GM12878 (cell line): ENCODE measurements around the gene SDK2. TPM values are rescaled to one million over a fixed set of nuclear protein-coding genes. Genes with fewer than 3 reads are reported as not detected.

Experiments used
- ATAC-seq: fragments of 200-7000 bp; cut with Tn5 transposase; 3 replicates; pipeline ENCODE4 v1.9.1; 2020; ENCODE audit warnings: mild to moderate bottlenecking, moderate library complexity
- BruUV-seq: library from RNA; stranded (reverse); fragments of 400-500 nt; replicated peaks from 2 replicates; lab custom pipeline; 2021; lab: Mats Ljungman, UMichigan
- CTCF ChIA-PET: fragments of 300-600 bp; sonication (Branson Sonifier 250); formaldehyde crosslinking; extraction: SDS; loops from one replicate; lab custom pipeline; 2021; ENCODE audit warnings: inconsistent platforms; lab: Yijun Ruan, JAX
- POLR2A ChIA-PET: fragments of 350-600 bp; formaldehyde crosslinking; extraction: SDS; loops from one replicate; lab custom pipeline; 2021; ENCODE audit warnings: inconsistent platforms; lab: Charles Lee
- RAD21 ChIA-PET: fragments of 300-600 bp; sonication (Branson Sonifier 250); formaldehyde crosslinking; loops from one replicate; lab custom pipeline; 2023; ENCODE audit warnings: antibody characterized with exemption; ENCODE audit not compliant: unreplicated experiment; lab: Charles Lee
- SMC1A ChIA-PET: fragments of 300-600 bp; sonication (Branson Sonifier 250); formaldehyde crosslinking; loops from one replicate; lab custom pipeline; 2023; ENCODE audit not compliant: unreplicated experiment, uncharacterized antibody; lab: Charles Lee
- DNase-seq: peaks from one replicate; pipeline ENCODE4 v3.0.0-alpha.2; 2011; ENCODE audit warnings: low read depth, low spot score
- FAIRE-seq: peaks from 3 replicates; lab custom pipeline; 2011; peaks lifted over from hg19 to GRCh38; lab: Jason Lieb, UNC
- H2AFZ ChIP-seq: 2 replicates; pipeline ENCODE4 v1.6.0; 2011; ENCODE audit warnings: low read depth, low read length, control low read depth; ENCODE audit not compliant: control insufficient read depth
- H3K27ac ChIP-seq: 2 replicates; pipeline ENCODE4 v1.5.1; 2011; ENCODE audit warnings: control low read depth; ENCODE audit not compliant: control insufficient read depth, insufficient read depth
- H3K27me3 ChIP-seq, 2 experiments: replicated peaks in 1 of 2; 2 replicates each; pipeline versions ENCODE4 v1.6.0 to v1.6.1; 2011; ENCODE audit warnings: low read length in 1 of 2; ENCODE audit not compliant: control insufficient read depth in 2 of 2, insufficient read depth in 2 of 2
- H3K36me3 ChIP-seq, 2 experiments: 2 replicates each; pipeline ENCODE4 v1.5.1; 2011; ENCODE audit warnings: low read length in 1 of 2; ENCODE audit not compliant: control insufficient read depth in 2 of 2, insufficient read depth in 2 of 2
- H3K4me1 ChIP-seq: 2 replicates; pipeline ENCODE4 v1.6.1; 2011; ENCODE audit warnings: mild to moderate bottlenecking, low read length, moderate library complexity, mixed read lengths; ENCODE audit not compliant: control insufficient read depth, insufficient read depth
- H3K4me2 ChIP-seq: 2 replicates; pipeline ENCODE4 v1.6.0; 2011; ENCODE audit warnings: control low read depth; ENCODE audit not compliant: control insufficient read depth, insufficient read depth
- H3K4me3 ChIP-seq: fragments of 200-600 bp; sonication (generic); 2 replicates; pipeline ENCODE4 v1.5.1; 2016
- H3K79me2 ChIP-seq: 2 replicates; pipeline ENCODE4 v1.6.0; 2011; ENCODE audit warnings: low read length; ENCODE audit not compliant: control insufficient read depth, insufficient read depth
- H3K9ac ChIP-seq: 2 replicates; pipeline ENCODE4 v1.8.0; 2011; ENCODE audit warnings: low read length, control low read depth, mixed read lengths; ENCODE audit not compliant: control insufficient read depth, insufficient read depth
- H3K9me3 ChIP-seq: replicated peaks from 3 replicates; pipeline ENCODE4 v1.5.1; 2011; ENCODE audit warnings: mild to moderate bottlenecking, low read length; ENCODE audit not compliant: control insufficient read depth, insufficient read depth
- H4K20me1 ChIP-seq: 2 replicates; pipeline ENCODE4 v1.6.0; 2011; ENCODE audit not compliant: control insufficient read depth, insufficient read depth
- GATAD2B ChIP-seq: fragments of 450-650 bp; conservative IDR thresholded peaks from 2 replicates; pipeline ENCODE4 v1.6.1; 2017; ENCODE audit warnings: low read depth, mild to moderate bottlenecking, moderate library complexity
- HDAC6 ChIP-seq: fragments of 200-600 bp; sonication (generic); IDR thresholded peaks from one replicate; pipeline ENCODE4 v1.8.0; 2017; ENCODE audit warnings: antibody characterized with exemption; ENCODE audit not compliant: unreplicated experiment
- IKZF2 ChIP-seq, 2 experiments: fragments of 450-650 bp; IDR thresholded peaks; 2 replicates each; pipeline ENCODE4 v1.6.1; 2017; ENCODE audit warnings: mild to moderate bottlenecking in 2 of 2, moderate library complexity in 2 of 2
- LARP7 ChIP-seq: fragments of 450-650 bp; IDR thresholded peaks from 2 replicates; pipeline ENCODE4 v1.6.1; 2017; ENCODE audit warnings: mild to moderate bottlenecking
- NFXL1 ChIP-seq: fragments of 450-650 bp; IDR thresholded peaks from 2 replicates; pipeline ENCODE4 v1.6.1; 2017; ENCODE audit warnings: antibody characterized with exemption, mild to moderate bottlenecking, borderline replicate concordance
- NFYA ChIP-seq: IDR thresholded peaks from 2 replicates; pipeline ENCODE4 v1.6.1; 2011; ENCODE audit warnings: low read depth, mild to moderate bottlenecking, low read length, improper control_type of control experiment, borderline replicate concordance
- SRF ChIP-seq, 2 experiments: IDR thresholded peaks; 2 replicates each; pipeline ENCODE4 v1.6.1; 2011; ENCODE audit warnings: low read depth in 2 of 2, low read length in 2 of 2, mild to moderate bottlenecking in 1 of 2, moderate library complexity in 1 of 2
- ZNF217 ChIP-seq: fragments of 450-650 bp; IDR thresholded peaks from 2 replicates; pipeline ENCODE4 v1.6.1; 2017; ENCODE audit warnings: antibody characterized with exemption, mild to moderate bottlenecking
- WGBS: methylation state at CpG from one replicate; pipeline ENCODE4 v1.1.6; 2016; ENCODE audit warnings: low lambda C conversion rate; ENCODE audit not compliant: insufficient replicate concordance, insufficient coverage; ENCODE audit errors: missing lambda C conversion rate; 5-methylcytosine and 5-hydroxymethylcytosine counted together
- in situ Hi-C: fragments of 300-500 bp; cut with MboI; formaldehyde crosslinking; loops from 9 replicates; pipeline ENCODE4 v1.14.3; 2018; ENCODE audit warnings: mixed read lengths
- intact Hi-C: fragments of 100-400 bp; cut with micrococcal nuclease; formaldehyde crosslinking; loops from one replicate; pipeline ENCODE4 v1.14.2; 2022; ENCODE audit not compliant: unreplicated experiment
- polyA plus RNA-seq, 11 experiments: library from polyadenylated mRNA; depleted of rRNA in 4 of 11; unstranded in 6 of 11; stranded (reverse) in 5 of 11; fragments of >200 nt; fragmentation: Nextera tagmentation in 4 of 11; fragmentation: Illumina TruSeq in 1 of 11; extraction: Ambion mirVana in 4 of 11; extraction: Trizol in 1 of 11; gene quantifications; 1 replicate in 1 of 11; 2 replicates in 10 of 11; pipeline versions ENCODE4 v1.2.1 to v1.2.3, GENCODE V29; 2011 to 2016; ENCODE audit warnings: inconsistent platforms in 2 of 11, missing spikeins in 2 of 11, low read depth in 1 of 11
- total RNA-seq, 4 experiments: library from RNA; depleted of rRNA in 3 of 4; stranded (reverse); fragments of >200 nt in 3 of 4; fragmentation: Illumina TruSeq in 1 of 4; extraction: Trizol in 1 of 4; gene quantifications; 2 replicates each; pipeline versions ENCODE4 v1.2.1 to v1.2.3, GENCODE V29; 2013 to 2021
- TF ChIP-seq, protein P1 (sequence below): IDR thresholded peaks from 2 replicates; pipeline ENCODE4 v1.6.1; 2012; ENCODE audit warnings: low read length, inconsistent platforms
- TF ChIP-seq, protein P2 (sequence below): fragments of 450-650 bp; IDR thresholded peaks from 2 replicates; pipeline ENCODE4 v1.6.1; 2016; ENCODE audit warnings: mild to moderate bottlenecking
- TF ChIP-seq, protein P3 (sequence below): IDR thresholded peaks from 2 replicates; pipeline ENCODE4 v1.6.1; 2011; ENCODE audit warnings: borderline replicate concordance, low read depth, mild to moderate bottlenecking, moderate library complexity, low read length; ENCODE audit not compliant: insufficient read depth, poor library complexity, severe bottlenecking
- TF ChIP-seq, protein P4 (sequence below): fragments of 450-650 bp; IDR thresholded peaks from 2 replicates; pipeline ENCODE4 v1.6.1; 2018; ENCODE audit warnings: borderline replicate concordance, mild to moderate bottlenecking; ENCODE audit not compliant: partially characterized antibody

SDK2 gene
- total and polyA plus RNA-seq, 10 of the 15 experiments (the other 5 are each of a cell fraction or from before 2014, with no cell fraction given): 0.03 to 0.08 (median 0.03) TPM; not detected in 7

DNA sequence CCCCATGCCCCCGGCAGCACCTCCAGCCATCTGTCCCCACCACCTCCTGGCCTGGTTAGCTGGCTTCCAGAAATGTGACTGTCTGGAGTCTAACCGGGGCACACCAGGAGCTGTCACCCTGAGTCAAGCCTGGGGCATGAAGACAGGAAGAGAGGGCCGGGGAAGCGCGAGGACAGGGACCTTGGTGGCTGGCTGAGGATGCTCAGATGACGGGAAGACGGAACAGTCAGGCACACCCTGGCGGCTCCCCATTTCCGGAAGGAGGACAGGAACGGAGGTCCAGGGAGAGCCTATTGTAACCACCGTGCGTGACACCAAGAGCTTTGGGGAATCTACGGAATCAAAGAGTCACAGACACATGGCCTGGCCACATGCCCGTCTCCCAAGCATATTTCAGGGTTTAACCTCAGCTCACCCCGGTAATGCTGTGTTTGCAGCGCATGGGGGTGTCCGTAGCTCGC is 51.7 kb downstream of the SDK2 start:
- Histone ChIP-seq H3K79me2 (no peaks in the 10 kb centered on the region), H2AFZ (no peak overlapping the region), H3K4me1 (peaks cover 23% of the 10 kb centered on the region), H3K9ac (no peak overlapping the region), H3K4me2 (no peak overlapping the region), H3K27ac (no peak overlapping the region), H3K4me3 (no peak overlapping the region), H4K20me1 (no peaks in the 10 kb centered on the region), H3K36me3 (no peaks in the 10 kb centered on the region), H3K27me3 (peaks cover 0 to 4% of the 10 kb centered on the region in 2 experiments; a peak in 1 of 4 replicates), H3K9me3 (no peaks in the 10 kb centered on the region)
- ATAC-seq (no peak), DNase-seq (no peak), FAIRE-seq (no peak)
- no TSS peak for BruUV-seq
- POLR2A ChIA-PET: no interaction called here
- RAD21 ChIA-PET: no interaction called here
- TF ChIP-seq IKZF2 (IDR thresholded peaks at IDR 0.05) (no peak), NFYA (no peak), HDAC6 (no peak), NFXL1 (no peak), LARP7 (no peak), ZNF217 (no peak), SRF (IDR thresholded peaks at IDR 0.05; ENCODE audit: low read depth in 2 of 2, low read length in 2 of 2) (no peak), GATAD2B (no peak)
- TF ChIP-seq, protein P1, sequence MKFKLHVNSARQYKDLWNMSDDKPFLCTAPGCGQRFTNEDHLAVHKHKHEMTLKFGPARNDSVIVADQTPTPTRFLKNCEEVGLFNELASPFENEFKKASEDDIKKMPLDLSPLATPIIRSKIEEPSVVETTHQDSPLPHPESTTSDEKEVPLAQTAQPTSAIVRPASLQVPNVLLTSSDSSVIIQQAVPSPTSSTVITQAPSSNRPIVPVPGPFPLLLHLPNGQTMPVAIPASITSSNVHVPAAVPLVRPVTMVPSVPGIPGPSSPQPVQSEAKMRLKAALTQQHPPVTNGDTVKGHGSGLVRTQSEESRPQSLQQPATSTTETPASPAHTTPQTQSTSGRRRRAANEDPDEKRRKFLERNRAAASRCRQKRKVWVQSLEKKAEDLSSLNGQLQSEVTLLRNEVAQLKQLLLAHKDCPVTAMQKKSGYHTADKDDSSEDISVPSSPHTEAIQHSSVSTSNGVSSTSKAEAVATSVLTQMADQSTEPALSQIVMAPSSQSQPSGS: no peak
- TF ChIP-seq, protein P2, sequence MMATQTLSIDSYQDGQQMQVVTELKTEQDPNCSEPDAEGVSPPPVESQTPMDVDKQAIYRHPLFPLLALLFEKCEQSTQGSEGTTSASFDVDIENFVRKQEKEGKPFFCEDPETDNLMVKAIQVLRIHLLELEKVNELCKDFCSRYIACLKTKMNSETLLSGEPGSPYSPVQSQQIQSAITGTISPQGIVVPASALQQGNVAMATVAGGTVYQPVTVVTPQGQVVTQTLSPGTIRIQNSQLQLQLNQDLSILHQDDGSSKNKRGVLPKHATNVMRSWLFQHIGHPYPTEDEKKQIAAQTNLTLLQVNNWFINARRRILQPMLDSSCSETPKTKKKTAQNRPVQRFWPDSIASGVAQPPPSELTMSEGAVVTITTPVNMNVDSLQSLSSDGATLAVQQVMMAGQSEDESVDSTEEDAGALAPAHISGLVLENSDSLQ: no peak
- TF ChIP-seq, protein P3, sequence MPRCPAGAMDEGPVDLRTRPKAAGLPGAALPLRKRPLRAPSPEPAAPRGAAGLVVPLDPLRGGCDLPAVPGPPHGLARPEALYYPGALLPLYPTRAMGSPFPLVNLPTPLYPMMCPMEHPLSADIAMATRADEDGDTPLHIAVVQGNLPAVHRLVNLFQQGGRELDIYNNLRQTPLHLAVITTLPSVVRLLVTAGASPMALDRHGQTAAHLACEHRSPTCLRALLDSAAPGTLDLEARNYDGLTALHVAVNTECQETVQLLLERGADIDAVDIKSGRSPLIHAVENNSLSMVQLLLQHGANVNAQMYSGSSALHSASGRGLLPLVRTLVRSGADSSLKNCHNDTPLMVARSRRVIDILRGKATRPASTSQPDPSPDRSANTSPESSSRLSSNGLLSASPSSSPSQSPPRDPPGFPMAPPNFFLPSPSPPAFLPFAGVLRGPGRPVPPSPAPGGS: no peak
- TF ChIP-seq, protein P4, sequence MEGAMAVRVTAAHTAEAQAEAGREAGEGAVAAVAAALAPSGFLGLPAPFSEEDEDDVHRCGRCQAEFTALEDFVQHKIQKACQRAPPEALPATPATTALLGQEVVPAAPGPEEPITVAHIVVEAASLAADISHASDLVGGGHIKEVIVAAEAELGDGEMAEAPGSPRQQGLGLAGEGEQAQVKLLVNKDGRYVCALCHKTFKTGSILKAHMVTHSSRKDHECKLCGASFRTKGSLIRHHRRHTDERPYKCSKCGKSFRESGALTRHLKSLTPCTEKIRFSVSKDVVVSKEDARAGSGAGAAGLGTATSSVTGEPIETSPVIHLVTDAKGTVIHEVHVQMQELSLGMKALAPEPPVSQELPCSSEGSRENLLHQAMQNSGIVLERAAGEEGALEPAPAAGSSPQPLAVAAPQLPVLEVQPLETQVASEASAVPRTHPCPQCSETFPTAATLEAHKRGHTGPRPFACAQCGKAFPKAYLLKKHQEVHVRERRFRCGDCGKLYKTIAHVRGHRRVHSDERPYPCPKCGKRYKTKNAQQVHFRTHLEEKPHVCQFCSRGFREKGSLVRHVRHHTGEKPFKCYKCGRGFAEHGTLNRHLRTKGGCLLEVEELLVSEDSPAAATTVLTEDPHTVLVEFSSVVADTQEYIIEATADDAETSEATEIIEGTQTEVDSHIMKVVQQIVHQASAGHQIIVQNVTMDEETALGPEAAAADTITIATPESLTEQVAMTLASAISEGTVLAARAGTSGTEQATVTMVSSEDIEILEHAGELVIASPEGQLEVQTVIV: no peak
- SMC1A ChIA-PET: interaction anchor here (0.9 kb wide), 1 partner anchor 30 kb away, joined by 3 read pairs; no protein-coding TSS in a partner anchor
- in situ Hi-C loops (no loop called here), intact Hi-C loops (no loop called here)
- CTCF ChIA-PET: no interaction called here
- 49% methylated on average over 18 of the region's 18 CpGs for WGBS
